ENCODE measurements around the gene CASQ1.

DNA sequence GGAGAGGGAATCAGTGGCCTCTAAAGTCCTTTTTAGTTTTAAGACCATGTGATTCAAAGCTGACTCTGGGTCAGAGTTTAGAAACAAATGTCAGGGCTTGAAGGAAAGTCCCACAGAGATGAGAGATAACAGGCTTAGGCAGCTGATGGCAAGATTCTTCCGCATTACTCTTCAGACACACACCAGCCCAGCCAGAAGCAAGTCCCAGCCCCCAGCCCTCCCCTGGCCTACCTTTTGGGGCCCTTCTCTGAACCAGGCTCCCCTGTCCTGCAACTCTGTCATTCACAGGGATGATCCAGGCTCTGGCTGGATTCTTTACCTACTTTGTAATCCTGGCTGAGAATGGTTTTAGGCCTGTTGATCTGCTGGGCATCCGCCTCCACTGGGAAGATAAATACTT, 13.1 kb upstream of the CASQ1 start:
- no peak for TF ChIP-seq RAD21 (IDR thresholded peaks at IDR 0.05; ENCODE audit: low read depth)
- no peak for TF ChIP-seq EP300 (IDR thresholded peaks at IDR 0.05; ENCODE audit: borderline replicate concordance)
- TF ChIP-seq EGR1 (IDR thresholded peaks at IDR 0.05), result no peak
- no peak for TF ChIP-seq CEBPB (IDR thresholded peaks at IDR 0.05)
- TF ChIP-seq TAF1 (IDR thresholded peaks at IDR 0.05; ENCODE audit: low read depth), result no peak
- TF ChIP-seq, protein P1, sequence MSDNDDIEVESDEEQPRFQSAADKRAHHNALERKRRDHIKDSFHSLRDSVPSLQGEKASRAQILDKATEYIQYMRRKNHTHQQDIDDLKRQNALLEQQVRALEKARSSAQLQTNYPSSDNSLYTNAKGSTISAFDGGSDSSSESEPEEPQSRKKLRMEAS (IDR thresholded peaks at IDR 0.05), result no peak
- TF ChIP-seq NFIC (IDR thresholded peaks at IDR 0.05), result no peak
